Astrocyte (in vitro differentiated cells and primary cell): ENCODE data around the gene JADE1. TPM values are rescaled to one million over a fixed set of nuclear protein-coding genes. Genes with fewer than 3 reads are reported as not detected.
A peak's percentile ranks its signal among the peaks of the same experiment; 100 is the strongest.

Experiments used
- DNase-seq: peaks from one replicate; pipeline ENCODE4 v3.0.0-alpha.2; 2010; ENCODE audit warnings: low read depth
- FAIRE-seq: peaks from 2 replicates; lab custom pipeline; 2011; peaks lifted over from hg19 to GRCh38; lab: Jason Lieb, UNC
- H2AFZ ChIP-seq: 2 replicates; pipeline ENCODE4 v1.6.0; 2012; ENCODE audit warnings: low read depth, low read length, inconsistent platforms
- H3K27ac ChIP-seq: 2 replicates; pipeline ENCODE4 v1.5.1; 2011; ENCODE audit warnings: low read depth, low read length, inconsistent platforms
- H3K27me3 ChIP-seq: 2 replicates; pipeline ENCODE4 v1.6.0; 2011; ENCODE audit warnings: low read length, inconsistent platforms; ENCODE audit not compliant: insufficient read depth
- H3K36me3 ChIP-seq: 2 replicates; pipeline ENCODE4 v1.5.1; 2011; ENCODE audit warnings: low read length, inconsistent platforms; ENCODE audit not compliant: insufficient read depth
- H3K4me1 ChIP-seq: 2 replicates; pipeline ENCODE4 v1.5.1; 2011; ENCODE audit warnings: low read length, inconsistent platforms; ENCODE audit not compliant: insufficient read depth
- H3K4me2 ChIP-seq: 2 replicates; pipeline ENCODE4 v1.6.0; 2012; ENCODE audit warnings: low read length, inconsistent platforms
- H3K4me3 ChIP-seq: 2 replicates; pipeline ENCODE4 v1.5.1; 2011; ENCODE audit warnings: low read depth, mild to moderate bottlenecking, low read length, inconsistent platforms; ENCODE audit not compliant: insufficient read depth
- H3K79me2 ChIP-seq: 2 replicates; pipeline ENCODE4 v1.6.0; 2012; ENCODE audit warnings: mild to moderate bottlenecking, low read length, inconsistent platforms; ENCODE audit not compliant: insufficient read depth
- H3K9ac ChIP-seq: 2 replicates; pipeline ENCODE4 v1.6.0; 2012; ENCODE audit warnings: mild to moderate bottlenecking, low read length, inconsistent platforms
- H3K9me3 ChIP-seq: 2 replicates; pipeline ENCODE4 v1.5.1; 2012; ENCODE audit warnings: low read depth, mild to moderate bottlenecking, low read length, inconsistent platforms; ENCODE audit not compliant: insufficient read depth
- H4K20me1 ChIP-seq: 2 replicates; pipeline ENCODE4 v1.6.0; 2012; ENCODE audit warnings: low read length, inconsistent platforms; ENCODE audit not compliant: insufficient read depth
- H3K27ac Mint-ChIP-seq: one replicate; pipeline ENCODE4 v1.8.0; 2021; ENCODE audit warnings: mild to moderate bottlenecking, mixed read lengths; ENCODE audit not compliant: unreplicated experiment
- H3K27me3 Mint-ChIP-seq: one replicate; pipeline ENCODE4 v1.8.0; 2021; ENCODE audit warnings: low read depth, mixed read lengths; ENCODE audit not compliant: unreplicated experiment
- H3K36me3 Mint-ChIP-seq: one replicate; pipeline ENCODE4 v1.8.0; 2021; ENCODE audit warnings: low read depth, mixed read lengths; ENCODE audit not compliant: unreplicated experiment
- H3K4me1 Mint-ChIP-seq: one replicate; pipeline ENCODE4 v1.8.0; 2021; ENCODE audit warnings: low read depth, mixed read lengths; ENCODE audit not compliant: unreplicated experiment
- H3K4me3 Mint-ChIP-seq: one replicate; pipeline ENCODE4 v1.8.0; 2021; ENCODE audit warnings: mild to moderate bottlenecking, moderate library complexity, mixed read lengths; ENCODE audit not compliant: unreplicated experiment
- H3K9me3 Mint-ChIP-seq: one replicate; pipeline ENCODE4 v1.8.0; 2021; ENCODE audit warnings: mild to moderate bottlenecking, mixed read lengths; ENCODE audit not compliant: unreplicated experiment
- CTCF ChIP-seq: IDR thresholded peaks from 2 replicates; pipeline ENCODE4 v1.5.1; 2011; ENCODE audit warnings: low read depth, mild to moderate bottlenecking, inconsistent platforms, low read length, moderate library complexity; ENCODE audit not compliant: insufficient read depth
- EZH2 ChIP-seq: IDR thresholded peaks from 2 replicates; pipeline ENCODE4 v1.6.1; 2012; ENCODE audit warnings: mild to moderate bottlenecking, low read length, inconsistent platforms; ENCODE audit not compliant: insufficient read depth
- total RNA-seq: library from RNA; stranded (reverse); gene quantifications from 2 replicates; pipeline ENCODE4 v1.2.1, GENCODE V29; 2021

The JADE1 gene
- total RNA-seq, 1 donor from 2014 or later, result 88.3 TPM

- FAIRE-seq (no peak), DNase-seq (peak; percentile 85)
- Histone ChIP-seq H3K9me3 (no peaks in the 10 kb centered on the region), H3K9ac (no peak overlapping the region), H4K20me1 (peaks cover 6% of the 10 kb centered on the region), H3K27me3 (no peaks in the 10 kb centered on the region), H3K27ac (peak overlapping the region; percentile 32), H3K4me1 (peaks cover 24% of the 10 kb centered on the region), H3K4me3 (no peak overlapping the region), H3K4me2 (peak overlapping the region; percentile 7), H3K79me2 (peaks cover 15% of the 10 kb centered on the region), H3K36me3 (peaks cover 52% of the 10 kb centered on the region), H2AFZ (no peak overlapping the region)
- TF ChIP-seq CTCF (no peak), EZH2 (no peak)
- H3K4me3 Mint-ChIP-seq, result no peak overlapping the region
- peaks cover 52% of the 10 kb centered on the region for H3K36me3 Mint-ChIP-seq
- no peaks in the 10 kb centered on the region for H3K27me3 Mint-ChIP-seq
- H3K9me3 Mint-ChIP-seq, result no peaks in the 10 kb centered on the region
- H3K27ac Mint-ChIP-seq, result no peak overlapping the region
- peaks cover 53% of the 10 kb centered on the region for H3K4me1 Mint-ChIP-seq
Observed at GRCh38 chr4:128859887-128860677, 50.6 kb downstream of the JADE1 start.

DNA sequence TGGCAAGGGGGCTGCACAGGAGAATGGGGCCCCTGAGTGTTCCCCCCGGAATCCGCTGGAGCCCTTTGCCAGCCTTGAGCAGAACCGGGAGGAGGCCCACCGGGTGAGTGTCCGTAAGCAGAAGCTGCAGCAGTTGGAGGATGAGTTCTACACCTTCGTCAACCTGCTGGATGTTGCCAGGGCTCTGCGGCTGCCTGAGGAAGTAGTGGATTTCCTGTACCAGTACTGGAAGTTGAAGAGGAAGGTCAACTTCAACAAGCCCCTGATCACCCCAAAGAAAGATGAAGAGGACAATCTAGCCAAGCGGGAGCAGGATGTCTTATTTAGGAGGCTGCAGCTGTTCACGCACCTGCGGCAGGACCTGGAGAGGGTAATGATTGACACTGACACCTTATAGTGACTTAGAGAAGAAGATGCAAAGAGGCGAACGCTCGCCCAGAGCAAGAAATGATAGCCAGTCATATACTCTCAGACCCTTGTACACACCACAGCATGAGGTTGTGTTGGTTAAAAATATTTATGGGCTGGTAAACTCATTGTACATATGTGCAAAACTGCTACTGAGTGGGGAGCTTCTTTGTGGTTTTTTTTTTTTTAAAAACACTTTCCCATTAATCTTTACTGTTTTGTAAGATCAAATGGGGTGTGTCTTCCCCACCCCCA lies 52.5 kb downstream of the JADE1 start:
- Histone ChIP-seq H3K9ac (no peak overlapping the region), H4K20me1 (peaks cover 6% of the 10 kb centered on the region), H3K4me1 (peaks cover 24% of the 10 kb centered on the region), H3K4me3 (no peak overlapping the region), H2AFZ (no peak overlapping the region), H3K36me3 (peaks cover 50% of the 10 kb centered on the region), H3K27me3 (no peaks in the 10 kb centered on the region), H3K9me3 (no peaks in the 10 kb centered on the region), H3K27ac (no peak overlapping the region), H3K4me2 (no peak overlapping the region), H3K79me2 (peaks cover 15% of the 10 kb centered on the region)
- TF ChIP-seq CTCF (no peak), EZH2 (no peak)
- FAIRE-seq, result no peak
- no peak for DNase-seq
- Mint-ChIP-seq H3K4me3 (no peak overlapping the region), H3K27ac (no peak overlapping the region), H3K27me3 (no peaks in the 10 kb centered on the region), H3K36me3 (peaks cover 49% of the 10 kb centered on the region), H3K9me3 (no peaks in the 10 kb centered on the region), H3K4me1 (peaks cover 35% of the 10 kb centered on the region)
